ENCODE results near the gene HPCAL1. TPM values are rescaled to one million over a fixed set of nuclear protein-coding genes. Genes with fewer than 3 reads are reported as not detected.

Gene HPCAL1
- total and polyA plus RNA-seq, 2 of the 8 experiments (the other 6 are each of a cell fraction or from before 2014, with no cell fraction given), result 5.8 to 8.6 TPM

DNA sequence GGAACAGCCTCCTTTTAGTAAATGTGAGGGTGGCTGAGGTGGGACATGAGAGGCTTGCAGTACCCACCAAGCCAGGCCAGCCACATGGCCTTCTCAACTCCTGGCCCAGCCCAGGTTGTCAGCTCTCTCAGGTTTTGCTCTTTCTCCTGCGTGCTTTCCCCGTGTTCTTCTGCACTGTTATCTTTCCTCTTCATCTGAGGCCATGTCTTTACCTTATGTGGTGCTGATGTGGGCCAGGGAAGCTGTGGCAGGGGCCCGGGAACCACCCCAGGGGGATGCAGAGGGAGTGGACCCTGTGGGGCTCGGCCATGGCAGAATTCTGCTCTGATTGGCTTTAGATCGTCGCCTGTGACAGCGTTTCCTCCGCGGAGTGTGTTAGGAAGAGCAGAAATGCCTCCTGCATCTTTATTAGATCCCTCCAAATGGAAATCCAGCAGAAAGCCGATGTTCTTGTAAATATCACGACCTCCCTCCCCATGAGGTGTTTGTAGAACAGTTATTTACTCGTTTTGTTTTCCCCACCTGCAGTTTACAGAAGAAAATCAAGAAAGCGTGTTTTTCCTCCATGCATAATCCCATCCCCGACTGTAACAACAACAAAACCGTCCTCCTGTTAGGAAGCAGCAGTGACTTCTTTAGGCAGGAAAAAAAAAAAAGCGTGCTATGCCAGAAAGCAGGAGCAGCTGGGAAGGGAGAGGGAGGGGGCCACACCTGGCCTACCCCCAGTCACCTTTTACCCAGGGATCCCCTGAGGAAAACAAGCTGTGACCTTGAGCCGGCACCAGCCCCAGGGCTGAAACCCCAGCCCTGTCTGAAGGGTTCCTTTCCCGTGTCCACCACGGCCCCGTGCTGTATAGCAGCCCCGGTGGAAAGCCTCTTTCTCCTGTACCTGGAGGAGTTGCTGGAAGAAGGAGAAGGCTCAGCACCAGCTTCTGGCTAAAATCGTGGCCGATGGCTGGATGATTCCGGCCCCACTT, 54.8 kb downstream of the HPCAL1 start (continued):
- TF ChIP-seq, protein P1, sequence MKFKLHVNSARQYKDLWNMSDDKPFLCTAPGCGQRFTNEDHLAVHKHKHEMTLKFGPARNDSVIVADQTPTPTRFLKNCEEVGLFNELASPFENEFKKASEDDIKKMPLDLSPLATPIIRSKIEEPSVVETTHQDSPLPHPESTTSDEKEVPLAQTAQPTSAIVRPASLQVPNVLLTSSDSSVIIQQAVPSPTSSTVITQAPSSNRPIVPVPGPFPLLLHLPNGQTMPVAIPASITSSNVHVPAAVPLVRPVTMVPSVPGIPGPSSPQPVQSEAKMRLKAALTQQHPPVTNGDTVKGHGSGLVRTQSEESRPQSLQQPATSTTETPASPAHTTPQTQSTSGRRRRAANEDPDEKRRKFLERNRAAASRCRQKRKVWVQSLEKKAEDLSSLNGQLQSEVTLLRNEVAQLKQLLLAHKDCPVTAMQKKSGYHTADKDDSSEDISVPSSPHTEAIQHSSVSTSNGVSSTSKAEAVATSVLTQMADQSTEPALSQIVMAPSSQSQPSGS (IDR thresholded peaks at IDR 0.05; ENCODE audit: low read length), result no peak
- no peak for TF ChIP-seq ZNF274 (IDR thresholded peaks at IDR 0.05; ENCODE audit: borderline replicate concordance, extremely low read depth, low read length)
- no peak for TF ChIP-seq BRCA1 (IDR thresholded peaks at IDR 0.05; ENCODE audit: low read depth, low read length)
- TF ChIP-seq, protein P2, sequence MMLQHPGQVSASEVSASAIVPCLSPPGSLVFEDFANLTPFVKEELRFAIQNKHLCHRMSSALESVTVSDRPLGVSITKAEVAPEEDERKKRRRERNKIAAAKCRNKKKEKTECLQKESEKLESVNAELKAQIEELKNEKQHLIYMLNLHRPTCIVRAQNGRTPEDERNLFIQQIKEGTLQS (IDR thresholded peaks at IDR 0.05; ENCODE audit: insufficient read depth, low read depth, low read length), result no peak
- TF ChIP-seq, protein P3, sequence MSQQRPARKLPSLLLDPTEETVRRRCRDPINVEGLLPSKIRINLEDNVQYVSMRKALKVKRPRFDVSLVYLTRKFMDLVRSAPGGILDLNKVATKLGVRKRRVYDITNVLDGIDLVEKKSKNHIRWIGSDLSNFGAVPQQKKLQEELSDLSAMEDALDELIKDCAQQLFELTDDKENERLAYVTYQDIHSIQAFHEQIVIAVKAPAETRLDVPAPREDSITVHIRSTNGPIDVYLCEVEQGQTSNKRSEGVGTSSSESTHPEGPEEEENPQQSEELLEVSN (IDR thresholded peaks at IDR 0.05), result no peak
- no peak for TF ChIP-seq SAP30 (IDR thresholded peaks at IDR 0.05; ENCODE audit: insufficient read depth, insufficient replicate concordance, low read length)
- no peak for TF ChIP-seq KDM5A (IDR thresholded peaks at IDR 0.05; ENCODE audit: low read length)
- TF ChIP-seq BCL11A (IDR thresholded peaks at IDR 0.05; ENCODE audit: low read depth in 2 of 2, low read length in 2 of 2), result no peak
